ENCODE results near the gene PTPN20.
A peak's percentile ranks its signal among the peaks of the same experiment; 100 is the strongest.
"Not testable (repeated sequence)": the region's sequence is repeated elsewhere in the genome, so short reads cannot be mapped to it uniquely, and the experiment has no call there.

PTPN20 gene

DNA sequence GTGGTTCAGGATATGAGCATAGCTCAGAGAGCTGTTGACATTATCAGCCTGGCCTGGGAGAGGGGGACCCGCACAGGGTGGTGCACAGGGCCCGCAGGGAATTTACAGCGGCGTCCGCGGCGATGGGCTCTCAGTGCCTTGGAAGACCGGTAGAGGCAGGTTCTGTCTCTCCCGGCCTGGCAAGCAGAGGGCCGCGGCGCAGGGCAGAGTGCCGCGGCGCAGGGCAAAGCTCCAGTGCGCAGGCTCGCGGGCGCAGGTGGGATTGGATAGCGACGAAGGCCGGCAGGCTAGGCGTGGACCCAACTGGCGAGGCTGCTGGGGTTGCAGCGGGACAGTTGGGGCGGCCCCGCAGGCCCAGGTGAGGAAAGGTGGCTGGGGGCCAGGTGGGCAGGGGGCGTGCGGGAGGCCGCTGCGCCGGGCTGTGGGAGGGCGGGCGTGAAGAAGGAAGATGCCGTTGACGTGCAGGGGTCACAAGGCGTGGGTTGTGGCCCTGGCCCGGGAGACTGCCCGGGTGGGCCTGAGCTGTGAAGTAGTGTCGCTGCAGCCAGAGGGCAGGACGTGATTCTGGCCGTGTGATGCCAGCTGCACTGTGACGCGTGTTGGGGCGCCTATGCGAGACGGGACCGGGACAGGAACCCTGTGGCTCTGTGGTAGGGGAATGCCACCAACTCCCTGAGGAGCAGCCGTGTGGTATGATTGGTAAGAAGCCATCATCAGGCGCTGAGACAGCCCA lies at the start of gene PTPN20:
Gene PTPN20, plus strand, starts transcription at position 285 of the 733 bp plus-strand sequence. CDS start 21,072 bp downstream, outside the sequence.
- peak within 1 kb of the TSS in 1 of 7 experiments; percentile 25 for H3K4me3 ChIP-seq
- not testable (repeated sequence) for H3K27ac ChIP-seq

- not testable (repeated sequence) for H3K27ac ChIP-seq
Observed at GRCh38 chr10:46869716-46870115, 41.5 kb upstream of the PTPN20 start.

DNA sequence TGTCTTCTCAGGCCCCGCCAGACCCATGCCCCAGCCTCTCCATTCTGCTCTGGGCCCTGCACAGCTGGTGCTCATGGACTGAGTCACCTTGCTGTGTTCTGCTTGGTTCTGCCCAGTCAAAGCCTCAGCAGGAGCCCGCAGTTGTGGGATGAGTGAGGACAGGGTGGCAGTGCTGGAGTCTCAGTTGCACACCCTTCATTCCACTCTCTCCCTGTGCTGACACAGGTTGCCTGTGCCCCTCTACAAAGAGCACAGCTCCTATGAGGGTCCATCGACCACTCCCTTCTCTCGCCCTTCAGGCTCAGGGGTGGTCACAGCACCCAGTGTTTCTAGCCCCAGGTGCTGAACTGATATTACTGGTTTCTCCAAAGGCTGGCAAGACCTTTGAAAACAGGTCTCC lies 39.6 kb upstream of the PTPN20 start:
- H3K4me3 ChIP-seq, H3K27ac ChIP-seq: not testable (repeated sequence)

More at GRCh38 chr10:46869716-46870115, 41.5 kb upstream of the PTPN20 start:
- H3K4me3 ChIP-seq = not testable (repeated sequence)

DNA sequence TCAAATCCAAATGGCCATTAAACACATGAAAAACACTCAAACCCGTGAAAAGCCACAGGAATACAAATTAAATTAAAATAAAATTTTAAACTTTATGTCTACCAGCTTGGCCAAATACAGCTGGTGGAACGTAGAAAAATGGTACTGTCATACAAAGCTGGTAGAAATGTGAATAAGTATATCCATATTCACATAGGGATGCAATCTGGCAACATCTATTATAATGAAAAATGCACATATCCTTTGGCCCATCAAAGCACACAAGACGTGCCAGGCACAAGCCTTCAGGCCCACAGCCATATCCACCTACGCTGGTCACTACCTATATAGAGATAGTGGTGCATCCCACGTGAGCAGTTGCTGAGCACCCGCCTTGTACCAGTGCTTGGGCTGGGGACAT lies 35.9 kb upstream of the PTPN20 start:
- H3K27ac ChIP-seq, H3K4me3 ChIP-seq: not testable (repeated sequence)

GRCh38 chr10:46876773-46877172 lies 34.5 kb upstream of the PTPN20 start:
- not testable (repeated sequence) for H3K27ac ChIP-seq, H3K4me3 ChIP-seq

DNA sequence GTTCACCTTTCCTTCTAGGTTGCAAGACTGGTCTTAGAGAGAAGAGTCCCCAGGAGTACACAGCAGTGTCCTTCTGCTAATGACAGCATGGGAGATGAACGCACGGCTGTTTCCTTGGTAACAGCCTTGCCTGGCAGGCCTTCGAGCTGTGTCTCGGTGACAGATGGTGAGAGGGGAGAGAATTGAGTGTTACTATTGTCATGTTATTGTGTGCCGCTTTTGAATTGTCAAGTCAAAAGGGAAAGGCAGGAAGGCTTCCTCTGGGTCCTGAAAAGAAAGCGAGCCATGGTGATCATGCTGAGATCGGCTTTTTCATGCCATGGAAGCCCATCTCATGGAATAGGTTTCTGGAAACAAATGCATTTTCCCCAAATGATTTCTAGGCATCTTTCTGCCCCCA lies 32.5 kb upstream of the PTPN20 start:
- not testable (repeated sequence) for H3K27ac ChIP-seq

GRCh38 chr10:46890813-46891611 lies 20.2 kb upstream of the PTPN20 start:
- not testable (repeated sequence) for H3K4me3 ChIP-seq, H3K27ac ChIP-seq

More for the DNA sequence above, 32.5 kb upstream of the PTPN20 start:
- not testable (repeated sequence) for H3K4me3 ChIP-seq

- not testable (repeated sequence) for H3K27ac ChIP-seq, H3K4me3 ChIP-seq
Observed at GRCh38 chr10:46896762-46897692, 14.2 kb upstream of the PTPN20 start.

GRCh38 chr10:46901247-46901646 lies 10.0 kb upstream of the PTPN20 start:
- not testable (repeated sequence) for H3K4me3 ChIP-seq, H3K27ac ChIP-seq

- H3K27ac ChIP-seq, H3K4me3 ChIP-seq: not testable (repeated sequence)
Observed at GRCh38 chr10:46903874-46904273, 7.4 kb upstream of the PTPN20 start.

DNA sequence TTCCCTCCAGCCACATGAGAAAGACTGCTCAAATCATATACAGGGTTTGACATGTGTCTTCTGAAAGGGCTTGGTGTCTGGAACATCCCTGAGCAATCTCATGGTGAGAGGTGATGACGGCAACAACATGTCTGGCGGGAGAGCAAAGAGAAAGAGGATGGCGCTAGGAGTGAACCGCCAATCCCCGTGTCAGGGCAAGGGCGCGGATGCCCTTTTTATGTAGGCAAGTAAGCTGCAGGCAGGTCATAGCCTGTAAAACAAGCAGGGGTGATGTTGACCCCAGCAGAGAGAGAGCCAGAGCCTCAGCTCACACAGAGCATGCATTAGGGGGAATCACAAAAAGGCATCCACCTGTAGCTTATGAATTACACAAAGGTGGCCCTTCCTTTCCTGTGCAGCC lies 4.9 kb upstream of the PTPN20 start:
- not testable (repeated sequence) for H3K4me3 ChIP-seq, H3K27ac ChIP-seq

GRCh38 chr10:46907185-46908117 lies 3.8 kb upstream of the PTPN20 start:
- H3K4me3 ChIP-seq = not testable (repeated sequence)

GRCh38 chr10:46922498-46922897 lies 11.3 kb downstream of the PTPN20 start:
- H3K4me3 ChIP-seq = not testable (repeated sequence)

More at GRCh38 chr10:46907185-46908117, 3.8 kb upstream of the PTPN20 start:
- H3K27ac ChIP-seq = not testable (repeated sequence)

DNA sequence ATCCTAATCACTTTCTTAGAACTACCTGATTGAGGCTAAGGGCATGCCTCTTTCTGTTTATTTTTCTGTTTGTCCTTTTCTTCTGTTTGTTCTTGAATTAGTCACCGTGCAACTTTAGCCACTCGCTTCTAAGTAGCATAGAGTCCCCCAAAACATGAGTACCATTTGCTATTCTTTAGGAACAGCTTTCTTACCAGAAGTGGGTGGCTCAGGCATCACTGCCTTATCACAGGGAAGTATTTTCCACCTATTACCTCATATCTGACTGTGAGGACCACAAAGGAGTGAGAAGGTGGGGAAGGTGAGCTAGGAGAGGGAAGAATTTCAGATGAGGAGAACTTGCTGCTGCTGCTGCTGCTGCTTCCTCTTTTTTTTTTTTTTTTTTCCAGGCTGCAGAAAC lies 13.9 kb downstream of the PTPN20 start:
- H3K27ac ChIP-seq, H3K4me3 ChIP-seq: not testable (repeated sequence)

More at GRCh38 chr10:46922498-46922897, 11.3 kb downstream of the PTPN20 start:
- not testable (repeated sequence) for H3K27ac ChIP-seq

DNA sequence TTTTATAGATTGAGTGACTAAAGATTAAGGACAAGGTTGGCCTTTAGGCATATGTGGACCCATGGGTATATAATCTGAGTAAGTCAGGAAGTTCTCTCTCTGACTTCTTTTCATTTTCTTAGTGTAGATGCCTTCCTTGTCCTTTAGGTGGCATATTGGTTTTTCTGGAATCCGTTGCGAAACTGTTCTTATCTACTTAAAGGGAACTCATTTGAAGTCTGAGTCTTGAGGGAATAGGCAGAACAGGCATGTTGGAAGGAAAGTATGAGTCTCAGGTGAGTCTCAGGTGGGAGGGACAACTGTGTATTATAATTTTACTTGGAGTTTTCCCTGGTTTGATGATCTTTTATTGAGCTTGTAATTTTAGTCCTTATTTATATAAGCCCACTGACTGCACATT lies 14.6 kb downstream of the PTPN20 start:
- H3K27ac ChIP-seq, H3K4me3 ChIP-seq: not testable (repeated sequence)

DNA sequence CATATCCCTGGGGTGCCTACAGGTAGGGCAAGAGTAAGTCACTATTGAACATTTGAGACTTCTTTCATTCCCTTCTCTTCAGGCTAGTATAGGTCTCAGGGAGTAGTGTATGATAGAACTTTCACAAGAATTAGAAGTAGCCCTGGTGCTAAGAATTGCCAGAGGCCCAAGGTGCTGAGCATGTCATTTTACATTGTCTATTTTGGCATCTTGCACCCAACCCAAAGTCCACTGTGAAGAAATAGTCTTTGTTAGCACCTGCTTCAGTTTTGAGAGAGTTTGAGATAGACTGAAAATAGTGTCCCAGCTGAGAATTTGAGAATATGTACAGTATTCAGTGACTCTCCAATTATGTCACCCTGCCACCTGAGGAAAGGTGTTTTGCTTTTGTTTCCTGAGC lies 17.6 kb downstream of the PTPN20 start:
- H3K27ac ChIP-seq, H3K4me3 ChIP-seq: not testable (repeated sequence)

DNA sequence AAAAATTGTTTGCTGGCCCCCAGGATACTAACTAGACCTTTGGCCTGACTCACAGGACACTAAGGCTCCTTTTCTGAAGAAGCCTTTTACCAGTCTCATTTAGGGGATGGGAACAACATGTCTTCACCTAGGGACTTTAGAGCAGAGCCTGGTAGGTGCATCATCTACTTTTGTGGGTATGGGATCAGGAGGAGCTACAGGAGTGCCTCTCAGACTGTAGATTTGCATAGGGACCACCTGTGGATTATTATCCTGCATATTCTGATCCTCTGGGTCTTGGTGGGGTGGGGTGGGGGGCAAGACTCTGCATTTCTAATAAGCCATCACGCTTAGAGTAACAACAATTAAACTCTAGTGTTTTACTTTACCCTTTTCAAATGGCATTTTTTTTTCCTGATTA lies 21.2 kb downstream of the PTPN20 start:
- not testable (repeated sequence) for H3K4me3 ChIP-seq, H3K27ac ChIP-seq

- H3K27ac ChIP-seq, H3K4me3 ChIP-seq: not testable (repeated sequence)
Observed at GRCh38 chr10:46941091-46941490, 29.9 kb downstream of the PTPN20 start.
